GM19328 (cell line): ENCODE measurements around the gene CAMTA1.
"Not testable (repeated sequence)": the region's sequence is repeated elsewhere in the genome, so short reads cannot be mapped to it uniquely, and the experiment has no call there.

ENCODE experiments used
- ATAC-seq: cut with Tn5 transposase; IDR thresholded peaks from one replicate; pipeline ENCODE4 v1.9.1; 2021; ENCODE audit warnings: mild to moderate bottlenecking, moderate library complexity; ENCODE audit not compliant: unreplicated experiment

CAMTA1 gene

GRCh38 chr1:7786795-7787194, 1001.5 kb downstream of the CAMTA1 start:
- ATAC-seq, result no peak

- no peak for ATAC-seq
Observed at GRCh38 chr1:7789828-7790227, 1004.6 kb downstream of the CAMTA1 start.

DNA sequence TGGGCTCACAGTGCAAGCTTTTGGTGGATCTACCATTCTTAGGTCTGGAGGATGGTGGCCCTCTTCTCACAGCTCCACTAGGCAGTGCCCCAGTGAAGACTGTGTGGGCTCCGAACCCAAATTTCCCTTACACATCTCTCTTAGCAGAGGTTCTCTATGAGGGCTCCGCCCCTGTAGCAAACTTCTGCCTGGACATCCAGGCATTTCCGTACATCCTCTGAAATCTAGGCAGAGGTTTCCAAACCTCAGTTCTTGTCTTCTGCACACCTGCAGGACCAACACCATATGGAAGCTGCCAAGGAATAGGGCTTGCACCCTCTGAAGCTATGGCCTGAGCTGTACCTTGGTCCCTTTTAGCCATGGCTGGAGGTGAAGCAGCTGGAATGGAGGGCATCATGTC, 1005.8 kb downstream of the CAMTA1 start:
- ATAC-seq, result not testable (repeated sequence)

GRCh38 chr1:7795406-7795805, 1010.2 kb downstream of the CAMTA1 start:
- no peak for ATAC-seq

GRCh38 chr1:7805460-7805859, 1020.2 kb downstream of the CAMTA1 start:
- no peak for ATAC-seq

DNA sequence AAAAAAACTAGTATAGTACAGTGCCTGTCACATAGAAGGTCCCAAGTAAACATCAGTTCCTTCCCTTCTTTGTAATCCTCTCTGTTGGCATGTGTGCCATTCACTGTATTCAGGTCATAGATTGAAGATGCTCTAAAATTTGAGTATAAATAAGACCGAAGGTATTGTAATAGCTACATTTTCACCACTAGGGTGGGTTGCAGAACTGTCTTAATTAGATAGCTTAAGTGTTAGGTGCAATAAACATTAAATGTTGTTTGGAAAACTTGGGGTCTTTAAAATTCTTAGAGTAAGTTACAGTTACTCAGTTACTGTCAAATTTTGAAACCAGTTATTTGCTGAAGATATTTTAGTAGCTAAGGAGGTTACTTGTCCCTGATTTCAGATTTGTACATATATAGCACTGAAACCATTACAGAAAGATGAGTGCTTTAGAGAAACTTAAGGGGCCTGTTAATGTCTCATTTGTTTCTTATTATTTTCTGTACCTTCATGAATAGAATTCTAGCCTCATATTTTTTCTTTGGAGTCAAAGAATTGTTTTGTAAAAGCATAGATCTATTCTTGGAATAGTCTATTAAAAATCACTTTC, 1023.1 kb downstream of the CAMTA1 start:
- ATAC-seq, result no peak

DNA sequence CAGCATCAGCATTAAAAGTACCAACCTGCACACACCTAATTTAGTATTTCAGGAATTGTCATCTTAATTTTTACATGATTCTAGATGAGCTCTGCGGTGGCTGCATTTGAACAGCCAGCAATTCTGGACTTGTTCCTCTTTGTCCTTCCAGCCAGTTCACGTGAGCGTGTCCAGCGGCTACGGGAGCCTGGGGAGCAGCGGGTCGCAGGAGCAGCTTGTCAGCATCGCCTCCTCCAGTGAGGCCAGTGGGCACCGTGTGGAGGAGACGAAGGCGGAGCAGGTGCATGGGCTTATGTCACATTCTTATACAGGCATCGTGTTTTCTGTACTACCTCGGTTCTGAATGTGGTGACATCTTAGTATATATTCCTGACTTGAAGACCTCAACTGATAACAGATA, 1024.5 kb downstream of the CAMTA1 start:
- ATAC-seq, result no peak

DNA sequence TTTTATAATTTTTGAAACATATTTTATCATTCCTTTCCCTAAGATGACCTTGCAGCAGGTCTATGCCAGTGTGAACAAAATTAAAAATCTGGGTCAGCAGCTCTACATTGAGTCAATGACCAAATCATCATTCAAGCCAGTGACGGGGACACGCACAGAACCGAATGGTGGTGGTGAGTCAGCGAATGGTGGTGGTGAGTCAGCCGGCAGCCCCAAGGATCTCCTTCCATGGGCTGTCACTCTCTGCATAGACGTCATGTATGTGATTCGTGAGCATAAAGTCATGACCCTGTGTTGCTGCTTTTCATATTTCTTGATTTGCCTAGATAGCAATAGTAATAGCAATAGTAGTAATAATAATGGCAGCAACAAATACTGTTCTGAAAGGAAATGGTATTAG, 1025.1 kb downstream of the CAMTA1 start:
- ATAC-seq, result no peak

- ATAC-seq, result no peak
Observed at GRCh38 chr1:7811476-7811875, 1026.2 kb downstream of the CAMTA1 start.

GRCh38 chr1:7813677-7814373, 1028.6 kb downstream of the CAMTA1 start:
- ATAC-seq, result no peak
